ENCODE results near the gene HMGB4.

HMGB4 gene

DNA sequence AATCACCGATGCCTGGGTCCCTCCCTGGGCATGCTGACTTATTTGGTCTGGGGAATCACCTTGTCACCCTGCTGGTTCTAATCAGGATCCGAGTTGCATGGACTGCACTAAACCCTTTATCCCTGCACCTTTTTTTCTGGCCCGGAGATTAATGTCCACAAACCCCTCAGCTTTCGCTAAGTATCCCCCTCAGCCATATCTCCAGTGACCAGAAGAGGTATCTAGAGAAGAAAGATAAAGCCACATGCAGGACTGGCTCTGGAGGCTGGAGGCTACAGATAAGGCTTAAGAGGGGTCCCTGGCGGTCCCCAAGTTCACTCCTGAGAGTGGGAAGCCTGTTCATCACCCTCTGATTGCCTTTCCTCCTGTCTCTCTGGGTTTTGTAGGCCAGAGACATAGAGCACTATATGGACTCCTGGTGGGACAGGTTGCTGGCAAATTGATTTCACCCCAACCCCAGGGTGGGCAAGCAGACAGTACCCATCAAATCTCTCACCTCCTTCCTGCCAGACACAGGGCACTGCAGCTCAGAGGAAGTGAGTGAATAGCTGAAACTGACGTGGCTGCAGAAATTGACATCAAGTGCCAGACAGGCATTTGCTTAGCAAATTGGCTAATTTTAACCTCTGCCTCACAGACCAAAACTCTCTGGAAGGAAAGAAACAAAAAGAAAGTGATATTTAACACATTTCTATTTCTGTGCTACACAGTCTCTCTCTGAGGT, 38.8 kb downstream of the HMGB4 start:
- ChIA-PET CTCF (no interaction called here), POLR2A (no interaction called here)
- TF ChIP-seq ELF4 (IDR thresholded peaks at IDR 0.05) (no peak), ZNF384 (IDR thresholded peaks at IDR 0.05) (no peak), L3MBTL2 (conservative IDR thresholded peaks at IDR 0.05) (no peak), ARNT (IDR thresholded peaks at IDR 0.05) (no peak), FOXA1 (IDR thresholded peaks at IDR 0.05) (no peak), CTBP1 (IDR thresholded peaks at IDR 0.05; ENCODE audit: borderline replicate concordance) (no peak), HDGF (IDR thresholded peaks at IDR 0.05; ENCODE audit: borderline replicate concordance) (no peak), FOXK2 (IDR thresholded peaks at IDR 0.05) (no peak), LEF1 (IDR thresholded peaks at IDR 0.05; ENCODE audit: borderline replicate concordance) (no peak), SUZ12 (IDR thresholded peaks at IDR 0.05) (no peak), TARDBP (IDR thresholded peaks at IDR 0.05) (no peak), SP1 (IDR thresholded peaks at IDR 0.05) (no peak), NFRKB (IDR thresholded peaks at IDR 0.05) (no peak)
- TF ChIP-seq, protein P1, sequence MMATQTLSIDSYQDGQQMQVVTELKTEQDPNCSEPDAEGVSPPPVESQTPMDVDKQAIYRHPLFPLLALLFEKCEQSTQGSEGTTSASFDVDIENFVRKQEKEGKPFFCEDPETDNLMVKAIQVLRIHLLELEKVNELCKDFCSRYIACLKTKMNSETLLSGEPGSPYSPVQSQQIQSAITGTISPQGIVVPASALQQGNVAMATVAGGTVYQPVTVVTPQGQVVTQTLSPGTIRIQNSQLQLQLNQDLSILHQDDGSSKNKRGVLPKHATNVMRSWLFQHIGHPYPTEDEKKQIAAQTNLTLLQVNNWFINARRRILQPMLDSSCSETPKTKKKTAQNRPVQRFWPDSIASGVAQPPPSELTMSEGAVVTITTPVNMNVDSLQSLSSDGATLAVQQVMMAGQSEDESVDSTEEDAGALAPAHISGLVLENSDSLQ (IDR thresholded peaks at IDR 0.05) = no peak
- no peak for DNase-seq (ENCODE audit: extremely low spot score)

DNA sequence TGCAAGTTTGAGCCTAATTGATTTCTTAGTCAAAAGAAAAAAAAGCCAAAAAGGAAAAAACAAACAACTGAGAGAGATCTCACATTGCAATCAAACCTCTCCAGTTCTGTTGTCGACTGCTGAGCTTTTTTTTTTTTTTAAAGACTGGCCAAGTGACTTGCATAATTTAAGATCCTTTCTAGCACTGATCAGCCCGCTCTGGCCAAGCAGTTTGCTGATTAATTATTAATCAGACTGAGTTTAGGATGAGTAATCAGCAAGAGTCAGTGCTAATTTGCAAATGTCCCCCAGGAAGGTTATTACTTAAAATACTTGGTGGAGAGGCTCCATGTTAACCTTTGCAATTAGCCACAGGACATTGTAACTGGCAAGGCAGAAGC, 39.3 kb downstream of the HMGB4 start:
- no peak for DNase-seq (ENCODE audit: extremely low spot score)
- TF ChIP-seq SP1 (IDR thresholded peaks at IDR 0.05) (no peak), FOXM1 (IDR thresholded peaks at IDR 0.05; ENCODE audit: borderline replicate concordance) (no peak), SUZ12 (IDR thresholded peaks at IDR 0.05) (no peak), BHLHE40 (IDR thresholded peaks at IDR 0.05; ENCODE audit: borderline replicate concordance) (no peak), HDGF (IDR thresholded peaks at IDR 0.05; ENCODE audit: borderline replicate concordance) (no peak)
- TF ChIP-seq, protein P1 (IDR thresholded peaks at IDR 0.05) = no peak
- POLR2A ChIA-PET = no interaction called here
- CTCF ChIA-PET = no interaction called here

DNA sequence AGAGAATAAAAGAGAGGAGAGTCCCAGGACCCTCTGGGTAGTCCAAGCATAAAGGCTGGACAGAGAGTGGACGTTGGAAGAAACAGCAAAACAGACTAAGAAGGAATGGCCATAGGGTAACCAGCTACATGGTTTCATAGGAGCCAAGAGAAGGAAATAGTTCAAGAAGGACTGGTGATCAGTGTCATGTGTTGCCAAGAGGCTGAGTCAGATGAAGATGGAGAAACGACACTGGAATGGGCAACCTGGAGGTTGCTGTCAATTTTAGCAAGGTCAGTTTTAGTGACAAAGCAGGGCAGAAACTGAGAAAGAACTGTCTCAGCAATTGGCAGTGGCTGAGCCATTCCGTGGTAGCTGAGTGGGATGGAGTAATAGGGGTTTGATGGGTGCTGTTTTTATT, 41.4 kb downstream of the HMGB4 start:
- CTCF ChIA-PET = no interaction called here
- DNase-seq (ENCODE audit: extremely low spot score) = no peak
- TF ChIP-seq HDGF (IDR thresholded peaks at IDR 0.05; ENCODE audit: borderline replicate concordance) (no peak), LEF1 (IDR thresholded peaks at IDR 0.05; ENCODE audit: borderline replicate concordance) (no peak), FOXK2 (IDR thresholded peaks at IDR 0.05) (no peak), NFRKB (IDR thresholded peaks at IDR 0.05) (no peak), CTBP1 (IDR thresholded peaks at IDR 0.05; ENCODE audit: borderline replicate concordance) (no peak), L3MBTL2 (conservative IDR thresholded peaks at IDR 0.05) (no peak), SP1 (IDR thresholded peaks at IDR 0.05) (no peak), ARNT (IDR thresholded peaks at IDR 0.05) (no peak)
- TF ChIP-seq, protein P1 (IDR thresholded peaks at IDR 0.05) = no peak
- POLR2A ChIA-PET = no interaction called here

DNA sequence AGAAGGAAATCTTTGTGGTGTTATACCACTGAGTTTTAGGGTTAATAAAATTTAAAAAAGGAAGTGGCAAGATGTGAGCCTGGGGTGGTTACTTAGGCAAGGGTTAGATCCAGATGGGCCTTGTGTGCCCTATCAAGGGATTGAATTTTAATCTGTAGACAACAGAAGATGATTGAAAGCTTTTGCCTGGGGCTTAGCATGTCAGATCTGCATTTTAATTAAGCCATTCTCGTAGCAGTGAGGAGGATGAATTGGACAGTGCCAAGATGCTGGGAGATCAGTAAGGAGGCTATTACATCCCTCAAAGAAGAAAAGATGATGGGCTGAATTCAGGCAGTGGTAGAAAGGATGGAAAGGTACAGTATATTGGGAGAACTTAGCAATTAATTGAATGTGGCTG, 42.3 kb downstream of the HMGB4 start:
- no peak for TF ChIP-seq FOXK2 (IDR thresholded peaks at IDR 0.05)
- TF ChIP-seq ELF4 (IDR thresholded peaks at IDR 0.05) = no peak
- no peak for TF ChIP-seq ZNF384 (IDR thresholded peaks at IDR 0.05)
- no peak for TF ChIP-seq LEF1 (IDR thresholded peaks at IDR 0.05; ENCODE audit: borderline replicate concordance)
- no peak for TF ChIP-seq L3MBTL2 (conservative IDR thresholded peaks at IDR 0.05)
- no peak for TF ChIP-seq SP1 (IDR thresholded peaks at IDR 0.05)
- TF ChIP-seq NFRKB (IDR thresholded peaks at IDR 0.05) = no peak
- TF ChIP-seq FOXM1 (IDR thresholded peaks at IDR 0.05; ENCODE audit: borderline replicate concordance) = no peak
- no peak for TF ChIP-seq BHLHE40 (IDR thresholded peaks at IDR 0.05; ENCODE audit: borderline replicate concordance)
- TF ChIP-seq, protein P1 (IDR thresholded peaks at IDR 0.05) = no peak
- TF ChIP-seq FOXA1 (IDR thresholded peaks at IDR 0.05) = no peak
- TF ChIP-seq HDGF (IDR thresholded peaks at IDR 0.05; ENCODE audit: borderline replicate concordance) = no peak
- TF ChIP-seq CTBP1 (IDR thresholded peaks at IDR 0.05; ENCODE audit: borderline replicate concordance) = no peak
- TF ChIP-seq ARNT (IDR thresholded peaks at IDR 0.05) = no peak
- TF ChIP-seq SUZ12 (IDR thresholded peaks at IDR 0.05) = no peak
- TF ChIP-seq TARDBP (IDR thresholded peaks at IDR 0.05) = no peak
- ChIA-PET CTCF (no interaction called here), POLR2A (no interaction called here)
- no peak for DNase-seq (ENCODE audit: extremely low spot score)

DNA sequence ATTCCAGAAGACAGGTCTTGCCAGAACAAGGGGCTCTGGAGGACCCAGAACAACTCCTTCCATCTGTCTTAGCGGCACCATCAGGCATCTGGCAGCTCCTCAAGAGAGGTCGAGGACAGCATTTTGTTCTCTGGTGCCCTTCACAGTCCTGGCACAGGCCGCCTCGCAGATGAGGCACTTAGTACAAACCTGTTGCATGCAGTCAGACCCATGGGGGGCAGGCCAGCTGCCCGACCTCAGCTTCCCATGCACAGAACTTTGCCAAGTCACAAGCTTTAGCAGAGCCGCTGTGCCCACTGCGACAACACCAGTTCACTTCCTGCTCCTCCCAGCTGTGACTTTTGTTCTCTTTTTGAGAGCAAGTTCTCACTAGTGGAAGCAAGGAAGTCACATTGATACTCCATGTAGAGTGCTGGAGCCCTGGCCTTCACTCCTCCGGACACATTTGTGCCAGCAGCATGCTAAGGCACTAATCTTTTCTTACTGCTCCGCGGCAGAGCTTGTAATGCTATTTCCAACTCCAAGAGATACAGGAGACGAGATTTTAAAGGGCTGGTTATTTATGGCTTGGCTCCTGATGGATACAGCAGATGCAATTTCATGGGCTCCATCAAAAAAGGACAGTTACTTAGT, 44.6 kb downstream of the HMGB4 start:
- no peak for DNase-seq (ENCODE audit: extremely low spot score)
- ChIA-PET POLR2A (no interaction called here), CTCF (no interaction called here)
- TF ChIP-seq, protein P1 (IDR thresholded peaks at IDR 0.05) = no peak
- TF ChIP-seq TARDBP (IDR thresholded peaks at IDR 0.05) (no peak), BHLHE40 (IDR thresholded peaks at IDR 0.05; ENCODE audit: borderline replicate concordance) (no peak)

Data from HEK293T (cell line).